GM18499 (cell line): ENCODE measurements around the gene BTG3.

Source experiments
- ATAC-seq: cut with Tn5 transposase; IDR thresholded peaks from one replicate; pipeline ENCODE4 v1.9.1; 2021; ENCODE audit warnings: moderate number of reproducible peaks; ENCODE audit not compliant: insufficient read depth, unreplicated experiment

Gene BTG3

GRCh38 chr21:17590430-17590829 is 22.3 kb downstream of the BTG3 start:
- no peak for ATAC-seq

- ATAC-seq: no peak
Observed at GRCh38 chr21:17585875-17586450, 26.7 kb downstream of the BTG3 start.

- no peak for ATAC-seq
Observed at GRCh38 chr21:17583898-17584297, 28.8 kb downstream of the BTG3 start.

GRCh38 chr21:17580319-17580718 is 32.4 kb downstream of the BTG3 start:
- ATAC-seq: no peak

GRCh38 chr21:17578876-17579275 is 33.8 kb downstream of the BTG3 start:
- ATAC-seq: no peak

- ATAC-seq: no peak
Observed at GRCh38 chr21:17578162-17578561, 34.5 kb downstream of the BTG3 start.

GRCh38 chr21:17577701-17578100 is 35.0 kb downstream of the BTG3 start:
- no peak for ATAC-seq

GRCh38 chr21:17576080-17576835 is 36.4 kb downstream of the BTG3 start:
- ATAC-seq: no peak

GRCh38 chr21:17575076-17575475 is 37.6 kb downstream of the BTG3 start:
- no peak for ATAC-seq

GRCh38 chr21:17572431-17572830 is 40.3 kb downstream of the BTG3 start:
- no peak for ATAC-seq

GRCh38 chr21:17570786-17571185 is 41.9 kb downstream of the BTG3 start:
- ATAC-seq: no peak

GRCh38 chr21:17560377-17561025 is 52.2 kb downstream of the BTG3 start:
- ATAC-seq: no peak

GRCh38 chr21:17554679-17555465 is 57.8 kb downstream of the BTG3 start:
- ATAC-seq: no peak

- ATAC-seq: no peak
Observed at GRCh38 chr21:17554120-17554519, 58.6 kb downstream of the BTG3 start.

- ATAC-seq: no peak
Observed at GRCh38 chr21:17552410-17552809, 60.3 kb downstream of the BTG3 start.

- no peak for ATAC-seq
Observed at GRCh38 chr21:17550671-17551308, 61.9 kb downstream of the BTG3 start.

- ATAC-seq: no peak
Observed at GRCh38 chr21:17548262-17548661, 64.4 kb downstream of the BTG3 start.

GRCh38 chr21:17545007-17545406 is 67.7 kb downstream of the BTG3 start:
- no peak for ATAC-seq
